Epithelial cell of esophagus (primary cell): ENCODE results near the gene PTGES2.
"Not testable (repeated sequence)": the region's sequence is repeated elsewhere in the genome, so short reads cannot be mapped to it uniquely, and the experiment has no call there.

Experiments
- DNase-seq: peaks from one replicate; pipeline ENCODE4 v3.0.0; 2010; ENCODE audit warnings: low read depth
- H3K4me3 ChIP-seq: 2 replicates; pipeline ENCODE4 v1.5.1; 2011; ENCODE audit warnings: mild to moderate bottlenecking, low read length, control low read depth
- TF ChIP-seq, protein P1 (sequence below): IDR thresholded peaks from 2 replicates; pipeline ENCODE4 v1.5.1; 2011; ENCODE audit warnings: low read depth, mild to moderate bottlenecking, low read length, control low read depth, inconsistent platforms; ENCODE audit not compliant: insufficient read depth; ENCODE audit errors: missing control alignments

Gene PTGES2

DNA sequence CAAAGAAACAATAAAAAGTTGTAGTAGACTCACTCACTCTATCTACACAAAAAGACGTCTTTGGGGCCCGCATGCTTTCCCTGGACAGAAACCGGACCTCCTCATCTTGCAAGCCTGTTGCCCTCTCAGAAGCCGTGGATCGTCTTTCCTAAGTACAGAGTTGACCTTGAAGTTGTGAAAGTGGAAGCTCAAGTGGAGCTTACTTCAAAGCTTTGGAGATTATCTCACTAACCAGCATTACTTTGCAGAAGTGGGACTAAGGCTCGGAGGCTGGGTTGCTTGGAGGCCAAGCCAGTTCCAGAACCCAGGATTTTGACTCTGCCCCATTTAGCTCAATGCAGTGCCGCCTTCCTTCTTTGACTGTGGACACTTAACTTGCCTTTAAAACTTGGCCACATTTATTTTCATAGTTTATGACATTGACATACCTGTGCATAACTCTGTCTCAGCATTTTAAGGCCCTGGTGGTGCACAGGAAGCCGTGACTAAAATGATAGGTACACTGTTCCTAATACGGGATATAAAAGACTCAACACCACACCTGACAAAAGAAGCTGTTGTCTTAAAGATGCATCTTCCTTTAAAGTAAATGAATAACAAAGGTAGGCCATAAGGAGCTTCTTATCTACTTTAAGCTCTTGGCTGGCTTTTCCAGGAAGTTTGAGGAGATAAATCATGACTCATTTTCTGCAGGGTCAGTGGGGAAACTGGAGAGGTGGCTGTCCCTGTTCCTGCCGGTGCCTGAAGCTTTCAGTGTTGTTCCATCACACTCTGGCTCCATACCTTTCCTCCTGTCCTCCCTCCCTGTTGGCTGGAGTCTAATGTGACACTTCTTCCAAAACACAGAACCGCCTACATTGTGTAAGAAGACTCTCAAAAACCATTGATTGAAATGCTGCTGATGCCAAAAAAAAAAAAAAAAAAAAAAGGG, 48.8 kb downstream of the PTGES2 start:
- no peak overlapping the region for H3K4me3 ChIP-seq
- TF ChIP-seq, protein P1, sequence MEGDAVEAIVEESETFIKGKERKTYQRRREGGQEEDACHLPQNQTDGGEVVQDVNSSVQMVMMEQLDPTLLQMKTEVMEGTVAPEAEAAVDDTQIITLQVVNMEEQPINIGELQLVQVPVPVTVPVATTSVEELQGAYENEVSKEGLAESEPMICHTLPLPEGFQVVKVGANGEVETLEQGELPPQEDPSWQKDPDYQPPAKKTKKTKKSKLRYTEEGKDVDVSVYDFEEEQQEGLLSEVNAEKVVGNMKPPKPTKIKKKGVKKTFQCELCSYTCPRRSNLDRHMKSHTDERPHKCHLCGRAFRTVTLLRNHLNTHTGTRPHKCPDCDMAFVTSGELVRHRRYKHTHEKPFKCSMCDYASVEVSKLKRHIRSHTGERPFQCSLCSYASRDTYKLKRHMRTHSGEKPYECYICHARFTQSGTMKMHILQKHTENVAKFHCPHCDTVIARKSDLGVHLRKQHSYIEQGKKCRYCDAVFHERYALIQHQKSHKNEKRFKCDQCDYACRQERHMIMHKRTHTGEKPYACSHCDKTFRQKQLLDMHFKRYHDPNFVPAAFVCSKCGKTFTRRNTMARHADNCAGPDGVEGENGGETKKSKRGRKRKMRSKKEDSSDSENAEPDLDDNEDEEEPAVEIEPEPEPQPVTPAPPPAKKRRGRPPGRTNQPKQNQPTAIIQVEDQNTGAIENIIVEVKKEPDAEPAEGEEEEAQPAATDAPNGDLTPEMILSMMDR: no peak
- peak; percentile 68 for DNase-seq

DNA sequence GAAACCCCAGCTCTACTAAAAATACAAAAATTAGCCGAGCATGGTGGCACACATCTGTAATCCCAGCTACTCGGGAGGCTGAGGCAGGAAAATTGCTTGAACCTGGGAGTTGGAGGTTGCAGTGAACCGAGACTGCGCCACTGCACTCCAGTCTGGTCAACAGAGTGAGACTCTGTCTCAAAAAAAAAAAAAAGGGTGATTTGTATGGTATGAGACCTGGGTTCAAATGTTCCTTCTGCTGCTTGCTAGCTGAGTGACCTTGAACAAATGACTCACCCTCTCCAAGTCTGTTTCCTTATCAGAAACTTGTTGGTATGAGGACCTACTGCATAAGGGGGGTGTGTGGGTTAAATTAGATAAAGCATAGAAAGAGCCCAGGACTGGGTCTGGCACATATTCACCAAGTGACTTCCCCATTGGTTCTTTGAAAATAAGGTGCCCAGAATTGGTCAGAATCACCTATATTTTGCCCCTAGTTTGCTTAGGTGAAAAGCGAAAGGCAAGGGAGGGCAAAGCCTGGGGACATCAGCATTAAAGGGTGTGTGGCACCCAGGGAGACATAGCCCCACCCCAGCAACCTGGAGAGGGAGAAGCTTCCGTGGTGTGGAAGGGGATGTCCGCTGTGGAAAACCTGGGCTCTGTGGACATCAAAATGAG, 49.6 kb downstream of the PTGES2 start:
- H3K4me3 ChIP-seq: no peak overlapping the region
- no peak for DNase-seq
- TF ChIP-seq, protein P1: no peak

DNA sequence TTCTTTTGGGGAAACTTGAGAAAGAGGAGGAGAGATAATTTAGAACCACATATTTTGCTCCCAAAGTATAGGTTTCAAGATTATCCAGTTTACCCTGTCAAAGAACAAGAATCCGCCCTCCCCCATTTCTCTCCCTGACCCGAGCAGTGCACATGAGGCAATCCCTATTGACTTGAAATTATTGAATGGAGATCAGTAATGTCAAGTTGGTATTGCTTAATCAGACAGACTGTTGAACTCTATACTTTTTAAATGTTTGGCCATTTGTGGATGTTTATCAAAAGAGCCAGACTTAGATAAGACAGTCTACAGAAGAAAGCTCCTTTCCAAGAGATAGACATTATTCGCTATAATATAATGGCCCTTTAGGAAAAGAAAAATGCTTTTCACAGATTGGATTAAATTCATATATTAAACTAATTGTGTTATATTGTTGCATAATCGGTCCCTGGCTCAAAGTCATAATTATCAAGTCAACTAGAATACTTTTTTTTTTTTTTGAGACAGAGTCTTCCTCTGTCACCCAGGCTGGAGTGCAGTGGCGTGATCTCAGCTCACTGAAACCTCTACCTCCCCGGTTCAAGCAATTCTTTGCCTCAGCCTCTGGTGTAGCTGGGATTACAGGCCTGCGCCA, 54.2 kb downstream of the PTGES2 start:
- no peak for DNase-seq
- TF ChIP-seq, protein P1: no peak
- no peak overlapping the region for H3K4me3 ChIP-seq

DNA sequence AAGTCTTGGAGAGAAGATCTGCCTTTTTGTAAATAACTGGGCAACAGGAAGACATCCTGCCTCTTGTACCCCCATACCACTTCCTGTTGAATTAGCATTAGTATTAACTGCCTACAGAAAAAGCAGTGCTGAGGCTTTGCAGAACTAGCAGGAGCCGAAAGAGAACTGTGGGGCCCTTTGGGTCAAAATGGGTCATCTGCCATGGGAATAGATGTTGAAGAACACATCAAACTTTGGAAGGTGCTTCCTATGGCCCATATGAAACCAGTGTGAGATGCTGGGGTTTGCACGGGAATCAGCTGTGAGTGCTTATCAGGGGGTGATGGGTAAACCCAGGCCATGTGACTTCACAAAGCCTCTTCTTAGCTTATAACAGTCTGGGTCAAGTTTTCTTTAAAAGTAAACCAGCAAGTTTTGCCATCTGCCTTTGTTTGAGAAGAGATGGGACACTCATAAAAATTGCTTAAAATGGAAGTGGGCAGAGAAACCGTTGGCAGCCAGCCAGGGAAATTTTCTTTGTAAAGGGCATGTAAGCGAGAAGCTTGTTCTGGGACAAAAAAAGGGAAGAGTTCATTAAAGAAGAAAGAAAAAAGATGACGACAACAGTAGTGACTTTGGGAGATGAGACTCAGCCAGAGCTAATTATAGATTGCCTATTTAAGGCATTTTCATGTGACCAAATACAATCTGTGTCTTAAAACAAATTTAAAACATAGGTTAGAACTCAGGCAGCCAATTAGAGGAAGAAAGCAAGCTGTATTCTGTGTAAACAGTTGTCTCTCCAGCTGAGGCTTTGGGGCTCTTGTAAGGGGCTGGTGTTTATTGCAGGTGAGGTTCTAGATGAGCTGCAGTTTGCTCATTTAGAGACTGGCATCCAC, 55.1 kb downstream of the PTGES2 start:
- TF ChIP-seq, protein P1: no peak
- peak; percentile 54 for DNase-seq
- H3K4me3 ChIP-seq: no peak overlapping the region

DNA sequence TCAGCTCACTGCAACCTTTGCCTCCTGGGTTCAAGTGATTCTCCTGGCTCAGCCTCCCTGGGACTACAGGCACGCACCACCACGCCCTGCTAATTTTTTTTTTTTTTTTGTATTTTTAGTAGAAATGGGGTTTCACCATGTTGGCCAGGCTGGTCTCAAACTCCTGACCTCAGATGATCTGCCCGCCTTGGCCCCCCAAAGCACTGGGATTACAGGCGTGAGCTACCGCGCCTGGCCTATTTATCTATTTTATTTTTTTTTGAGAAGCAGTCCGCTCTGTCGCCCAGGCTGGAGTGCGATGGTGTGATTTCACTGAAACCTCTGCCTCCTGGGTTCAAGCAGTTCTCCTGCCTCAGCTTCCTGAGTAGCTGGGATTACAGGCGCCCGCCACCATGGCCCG, 56.1 kb downstream of the PTGES2 start:
- not testable (repeated sequence) for DNase-seq, H3K4me3 ChIP-seq

DNA sequence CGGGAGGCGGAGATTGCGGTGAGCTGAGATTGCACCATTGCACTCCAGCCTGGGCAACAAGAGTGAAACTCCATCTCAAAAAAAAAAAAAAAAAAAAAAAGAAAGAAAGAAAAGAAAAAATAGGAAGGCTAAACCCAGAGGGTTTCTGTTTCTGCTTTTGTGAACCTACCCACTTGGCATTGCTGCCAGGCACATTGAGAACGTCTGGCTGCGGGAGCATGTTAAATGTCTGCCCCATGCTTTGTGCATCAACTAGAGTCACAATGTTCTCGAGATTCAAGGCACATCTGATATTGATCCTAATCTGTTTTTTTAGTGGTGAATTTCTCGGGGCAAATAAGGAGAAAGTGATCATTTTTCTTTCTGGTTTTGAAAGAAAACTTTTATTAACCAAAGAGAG, 56.7 kb downstream of the PTGES2 start:
- TF ChIP-seq, protein P1: no peak
- no peak overlapping the region for H3K4me3 ChIP-seq
- DNase-seq: no peak
